Skeletal muscle tissue (tissue), 4 donors: ENCODE data around the gene TMEM140. TPM values are rescaled to one million over a fixed set of nuclear protein-coding genes. Genes with fewer than 3 reads are reported as not detected.

ENCODE experiments used
- H3K27ac ChIP-seq: one replicate; pipeline ENCODE4 v1.7.0; 2013; ENCODE audit warnings: mild to moderate bottlenecking, low read depth, low read length, inconsistent platforms
- H3K27me3 ChIP-seq, 3 donors: one replicate each; pipeline ENCODE4 v1.7.0; 2013; ENCODE audit warnings: low read length in 3 of 3; ENCODE audit not compliant: control insufficient read depth in 3 of 3, insufficient read depth in 3 of 3
- H3K36me3 ChIP-seq, 3 donors: one replicate each; pipeline ENCODE4 v1.7.0; 2013; ENCODE audit warnings: low read length in 3 of 3; ENCODE audit not compliant: control insufficient read depth in 3 of 3, insufficient read depth in 3 of 3
- H3K4me1 ChIP-seq, 3 donors: one replicate each; pipeline ENCODE4 v1.7.0; 2013; ENCODE audit warnings: low read length in 3 of 3, mild to moderate bottlenecking in 3 of 3; ENCODE audit not compliant: control insufficient read depth in 3 of 3, insufficient read depth in 3 of 3
- H3K4me3 ChIP-seq, 3 donors: one replicate each; pipeline ENCODE4 v1.7.0; 2013; ENCODE audit warnings: low read length in 3 of 3
- H3K9ac ChIP-seq, 3 donors: one replicate each; pipeline ENCODE4 v1.7.0; 2013; ENCODE audit warnings: low read length in 3 of 3, mild to moderate bottlenecking in 3 of 3, moderate library complexity in 2 of 3, low read depth in 1 of 3
- H3K9me3 ChIP-seq, 3 donors: one replicate each; pipeline ENCODE4 v1.7.0; 2013; ENCODE audit warnings: low read length in 3 of 3; ENCODE audit not compliant: control insufficient read depth in 3 of 3
- total RNA-seq: library from RNA; depleted of rRNA; stranded (reverse); fragments of >200 nt; gene quantifications from one replicate; pipeline ENCODE4 v1.2.3, GENCODE V29; 2014
- donor health status: Osteomylitis.

The TMEM140 gene
- total RNA-seq = 1.6 TPM

DNA sequence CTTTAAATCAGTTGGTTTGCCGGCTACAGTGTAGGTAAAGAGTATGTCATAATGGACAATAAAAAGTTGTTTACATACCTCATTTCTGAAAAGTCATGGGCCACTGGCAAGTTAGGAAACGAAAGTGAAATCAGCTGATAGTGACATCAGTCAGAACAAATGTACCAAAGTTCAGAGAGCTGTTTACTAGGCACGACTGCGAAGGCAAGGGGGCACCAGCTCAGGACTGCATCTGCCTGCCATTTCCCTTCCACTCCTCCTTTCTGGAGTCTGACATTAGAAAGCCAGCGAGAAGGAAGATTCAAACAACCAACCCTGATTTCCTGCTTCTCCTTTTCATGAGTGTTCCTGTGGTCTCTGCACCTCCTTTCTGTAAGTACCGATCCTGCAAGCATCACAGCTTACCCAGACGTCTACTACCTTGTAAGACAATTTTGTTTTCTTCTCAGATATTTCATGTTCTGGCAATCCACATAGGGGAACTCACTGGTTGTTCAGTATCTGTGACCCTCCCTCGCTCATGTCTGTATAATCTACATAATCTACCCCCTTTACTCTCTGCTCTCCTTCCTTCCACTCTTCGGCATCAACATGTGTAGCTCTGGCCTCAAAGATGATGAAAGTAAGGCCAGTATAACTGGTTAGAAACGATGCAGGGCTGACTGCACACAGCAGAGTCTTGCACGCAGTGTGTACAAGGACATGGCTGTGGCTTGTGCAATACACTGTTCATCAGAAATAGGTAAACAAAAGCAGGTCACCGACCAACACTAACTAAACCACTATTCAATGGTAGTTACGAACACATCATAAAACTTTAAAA, at the start of gene TMEM140:
Gene TMEM140, plus strand, starts transcription at position 174 of the 823 bp plus-strand sequence. CDS start 16,370 bp downstream, outside the sequence.
- Histone ChIP-seq H3K4me3 (peak within 1 kb of the TSS; percentile 78 to 99 (median 89)), H3K36me3 (peaks cover 3 to 15% (median 5%) of the 10 kb centered on the region in 3 donors), H3K9me3 (no peaks in the 10 kb centered on the region), H3K27ac (peak within 1 kb of the TSS; percentile 98), H3K9ac (peak within 1 kb of the TSS; percentile 91 to 99 (median 92)), H3K27me3 (no peaks in the 10 kb centered on the region), H3K4me1 (peaks cover 28 to 45% (median 36%) of the 10 kb centered on the region in 3 donors)

DNA sequence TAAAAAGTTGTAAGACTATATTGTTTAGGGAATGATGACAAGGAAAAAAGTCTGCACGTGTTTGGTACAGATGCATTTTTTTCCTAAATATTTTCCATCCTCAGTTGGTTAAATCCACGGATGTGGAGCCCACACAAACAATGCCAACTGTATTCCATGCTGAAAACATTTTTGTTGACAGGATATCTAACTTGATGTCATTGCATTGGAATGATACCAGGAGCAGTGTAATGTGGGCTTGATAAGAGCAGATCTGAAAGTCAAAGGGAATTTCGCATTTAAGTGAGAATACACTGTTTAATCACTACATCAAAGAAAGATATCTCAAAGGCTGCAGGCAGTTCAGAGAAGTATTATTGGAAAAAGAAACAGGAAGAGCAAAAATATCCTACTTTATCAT, 49.5 kb upstream of the TMEM140 start:
- no peaks in the 10 kb centered on the region for H3K4me1 ChIP-seq
- H3K9ac ChIP-seq = no peak overlapping the region
- no peak overlapping the region for H3K27ac ChIP-seq
- no peaks in the 10 kb centered on the region for H3K36me3 ChIP-seq
- no peak overlapping the region for H3K4me3 ChIP-seq
- H3K27me3 ChIP-seq = no peaks in the 10 kb centered on the region
- H3K9me3 ChIP-seq = no peaks in the 10 kb centered on the region

DNA sequence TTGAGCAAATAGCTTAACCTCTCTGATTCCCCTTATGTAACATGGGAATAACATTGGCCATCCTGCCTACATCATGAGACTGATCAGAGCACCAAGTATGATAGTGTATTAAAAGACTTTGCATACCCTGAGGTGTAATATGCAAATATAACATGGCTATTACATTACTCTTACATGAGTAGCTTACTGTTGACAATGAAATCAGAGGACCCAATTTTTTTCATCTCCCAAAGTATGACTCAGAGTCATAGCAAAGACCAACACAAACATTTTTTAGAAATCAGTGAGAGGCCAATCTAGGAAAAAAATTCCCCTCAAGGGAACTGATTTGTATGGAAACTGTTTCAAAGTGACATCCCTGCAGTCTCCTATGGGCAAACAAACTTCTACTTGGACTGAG, 47.0 kb upstream of the TMEM140 start:
- Histone ChIP-seq H3K27ac (no peak overlapping the region), H3K9me3 (no peaks in the 10 kb centered on the region), H3K36me3 (no peaks in the 10 kb centered on the region), H3K4me3 (no peak overlapping the region), H3K4me1 (no peaks in the 10 kb centered on the region), H3K9ac (no peak overlapping the region), H3K27me3 (no peaks in the 10 kb centered on the region)

DNA sequence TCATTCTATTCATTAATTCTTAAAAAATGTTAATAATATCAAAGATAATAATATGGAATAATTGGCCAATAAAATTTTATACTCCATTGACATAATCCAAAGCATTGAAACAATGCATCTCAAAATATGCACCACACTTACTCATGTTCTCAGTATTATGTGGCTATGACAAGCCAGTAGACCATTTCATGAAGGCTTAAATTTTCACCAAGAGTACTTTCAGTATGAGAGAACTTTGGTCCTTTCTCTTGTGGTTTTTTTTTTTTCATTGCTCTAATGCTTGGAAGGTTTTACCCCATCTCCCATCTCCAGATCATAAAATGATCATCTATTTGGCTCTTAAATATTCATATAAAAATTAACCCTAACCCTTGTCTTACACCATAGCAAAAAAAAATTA, 45.5 kb upstream of the TMEM140 start:
- Histone ChIP-seq H3K27ac (no peak overlapping the region), H3K9me3 (no peaks in the 10 kb centered on the region), H3K27me3 (no peaks in the 10 kb centered on the region), H3K9ac (no peak overlapping the region), H3K4me3 (no peak overlapping the region), H3K4me1 (no peaks in the 10 kb centered on the region), H3K36me3 (no peaks in the 10 kb centered on the region)

DNA sequence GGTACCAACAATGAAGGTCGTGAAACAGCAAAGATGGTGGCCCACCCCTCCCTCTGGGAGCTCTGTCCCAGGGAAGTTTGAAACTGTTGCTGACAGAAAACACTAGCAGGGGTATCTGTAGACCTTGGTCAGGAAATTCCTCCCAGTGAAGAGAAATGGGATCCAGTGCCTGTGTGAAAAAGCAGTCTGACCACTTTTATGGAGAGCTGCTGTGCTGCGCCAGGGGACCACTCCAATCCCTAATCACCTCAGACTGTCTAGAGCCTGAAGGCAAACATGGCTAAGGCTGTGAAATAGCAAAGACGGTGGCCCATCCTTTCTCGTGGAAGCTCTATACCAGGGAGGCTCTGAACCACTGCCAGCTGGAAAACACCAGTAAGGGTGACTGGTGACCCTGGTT, 38.3 kb upstream of the TMEM140 start:
- Histone ChIP-seq H3K9me3 (no peaks in the 10 kb centered on the region), H3K9ac (no peak overlapping the region), H3K4me1 (no peaks in the 10 kb centered on the region), H3K36me3 (no peaks in the 10 kb centered on the region), H3K27ac (no peak overlapping the region), H3K4me3 (no peak overlapping the region), H3K27me3 (no peaks in the 10 kb centered on the region)

DNA sequence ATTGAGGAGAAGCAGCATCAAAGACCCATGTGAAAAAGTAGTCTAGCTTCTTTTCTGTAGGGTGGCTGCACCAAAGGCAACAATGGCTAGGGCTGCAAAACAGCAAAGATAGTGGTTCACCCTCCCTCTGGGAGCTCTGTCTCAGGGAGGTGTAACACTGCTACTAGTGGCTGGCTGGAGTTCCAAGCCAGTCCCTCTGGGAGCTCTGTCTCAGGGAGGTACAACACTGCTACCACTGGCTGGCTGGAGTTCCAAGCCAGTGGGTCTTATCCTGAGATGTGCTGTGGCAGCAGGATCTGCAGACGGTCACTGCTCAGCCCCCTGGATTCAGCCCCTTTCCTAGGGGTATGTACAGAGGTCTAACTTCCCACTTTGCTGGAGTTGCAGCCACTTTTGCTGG, 37.9 kb upstream of the TMEM140 start:
- Histone ChIP-seq H3K4me3 (no peak overlapping the region), H3K9ac (no peak overlapping the region), H3K27ac (no peak overlapping the region), H3K36me3 (no peaks in the 10 kb centered on the region), H3K4me1 (no peaks in the 10 kb centered on the region), H3K9me3 (no peaks in the 10 kb centered on the region), H3K27me3 (no peaks in the 10 kb centered on the region)

DNA sequence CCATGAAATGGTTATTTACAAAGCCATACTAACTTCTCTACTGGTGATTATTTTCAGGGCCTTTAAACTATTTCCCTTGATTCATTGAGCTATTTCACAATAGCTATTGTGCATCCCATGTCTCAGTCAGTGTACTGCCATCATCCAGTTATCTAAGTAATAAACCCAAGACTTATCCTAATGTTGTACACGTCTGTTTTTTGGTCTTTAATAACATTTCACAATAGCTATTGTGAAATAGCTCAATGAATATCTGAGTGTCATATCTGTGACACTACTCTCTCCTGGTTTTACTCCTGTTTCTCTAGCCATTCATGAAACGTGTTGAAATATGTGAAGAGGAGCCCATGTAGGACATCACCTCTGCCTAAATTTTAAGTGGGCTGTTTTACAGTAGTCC, 36.5 kb upstream of the TMEM140 start:
- H3K36me3 ChIP-seq = no peaks in the 10 kb centered on the region
- H3K27ac ChIP-seq = no peak overlapping the region
- H3K27me3 ChIP-seq = no peaks in the 10 kb centered on the region
- H3K4me1 ChIP-seq = no peaks in the 10 kb centered on the region
- H3K9ac ChIP-seq = no peak overlapping the region
- H3K4me3 ChIP-seq = no peak overlapping the region
- H3K9me3 ChIP-seq = no peaks in the 10 kb centered on the region

DNA sequence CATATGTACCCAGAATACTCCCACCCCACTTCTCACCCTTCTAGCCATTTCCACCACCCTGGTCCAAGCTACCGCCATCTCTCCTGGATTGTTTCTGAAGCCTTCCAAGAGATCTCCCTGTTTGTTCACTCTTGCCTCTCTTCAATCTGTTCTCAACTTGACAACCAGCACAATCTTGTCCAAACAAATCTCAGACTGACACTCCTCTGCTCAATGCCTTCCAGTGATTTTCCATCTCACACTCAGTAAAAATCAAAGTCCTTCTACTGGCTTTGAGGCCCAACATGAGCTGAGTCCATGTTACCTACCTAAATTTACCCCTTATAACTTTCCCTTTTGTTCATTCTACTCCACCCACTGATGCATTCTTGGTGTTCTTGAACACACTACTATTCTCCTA, 33.2 kb upstream of the TMEM140 start:
- Histone ChIP-seq H3K4me1 (no peaks in the 10 kb centered on the region), H3K9ac (no peak overlapping the region), H3K36me3 (no peaks in the 10 kb centered on the region), H3K27me3 (no peaks in the 10 kb centered on the region), H3K27ac (no peak overlapping the region), H3K9me3 (no peaks in the 10 kb centered on the region), H3K4me3 (no peak overlapping the region)

DNA sequence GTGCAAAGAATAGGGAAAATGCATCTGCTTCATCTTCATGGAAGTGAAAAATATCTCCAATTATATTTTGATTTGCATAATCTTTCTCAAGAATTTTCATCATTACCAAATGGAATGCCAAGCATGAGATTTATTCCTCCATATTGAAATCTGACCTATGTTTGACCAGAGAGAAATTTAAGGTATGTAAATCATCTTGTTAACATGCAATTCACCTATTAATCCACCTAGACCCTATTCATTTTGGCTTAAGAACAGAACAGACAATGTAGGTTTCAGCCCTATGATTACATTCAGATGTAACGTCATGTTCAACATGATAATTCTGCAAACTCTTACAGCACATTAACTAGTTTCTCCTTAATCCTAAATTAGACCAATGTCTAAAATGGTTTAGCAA, 30.8 kb upstream of the TMEM140 start:
- no peaks in the 10 kb centered on the region for H3K36me3 ChIP-seq
- H3K27me3 ChIP-seq = no peaks in the 10 kb centered on the region
- peaks cover 0 to 3% (median 0%) of the 10 kb centered on the region in 3 donors for H3K9me3 ChIP-seq
- no peak overlapping the region for H3K27ac ChIP-seq
- H3K4me1 ChIP-seq = peaks cover 0 to 3% (median 0%) of the 10 kb centered on the region in 3 donors
- H3K4me3 ChIP-seq = no peak overlapping the region
- no peak overlapping the region for H3K9ac ChIP-seq

DNA sequence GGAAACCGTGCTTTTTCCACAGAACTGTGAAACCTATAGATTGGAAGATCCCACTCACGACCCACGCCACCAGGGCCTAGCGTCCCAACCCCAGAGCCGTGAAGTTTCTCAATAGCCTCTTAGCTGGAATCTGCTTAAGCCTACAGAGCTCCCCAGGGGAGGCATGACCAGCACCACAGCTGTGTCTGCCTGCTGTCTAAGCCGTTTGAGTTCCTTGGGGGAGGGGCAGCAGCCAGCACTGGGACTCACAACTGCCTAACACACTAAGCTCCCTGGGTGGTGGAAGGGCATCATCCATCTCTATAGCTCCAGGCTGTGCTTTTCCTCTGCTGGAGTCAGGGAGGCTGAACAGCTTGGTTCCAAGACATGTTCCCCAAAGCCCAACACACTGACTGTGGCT, 26.0 kb upstream of the TMEM140 start:
- no peak overlapping the region for H3K27ac ChIP-seq

More for the DNA sequence above, 26.0 kb upstream of the TMEM140 start:
- peaks cover 0 to 3% (median 0%) of the 10 kb centered on the region in 3 donors for H3K4me1 ChIP-seq
- H3K4me3 ChIP-seq = no peak overlapping the region
- no peaks in the 10 kb centered on the region for H3K36me3 ChIP-seq
- no peak overlapping the region for H3K9ac ChIP-seq
- no peaks in the 10 kb centered on the region for H3K27me3 ChIP-seq
- peaks cover 0 to 3% (median 0%) of the 10 kb centered on the region in 3 donors for H3K9me3 ChIP-seq
